SK-N-SH treated with all-trans-retinoic acid at 6 μM for 48 hours (cell line): ENCODE results near the gene CEMIP.

Experiments
- ATAC-seq: fragments of 200-7000 bp; cut with Tn5 transposase; 3 replicates; pipeline ENCODE4 v1.9.1; 2020; ENCODE audit warnings: mild to moderate bottlenecking, moderate library complexity
- ARNTL ChIP-seq: fragments of 450-650 bp; formaldehyde crosslinking; IDR thresholded peaks from 2 replicates; pipeline ENCODE4 v1.5.0; 2020; ENCODE audit warnings: low read depth, mild to moderate bottlenecking, moderate library complexity, borderline replicate concordance
- BACH2 ChIP-seq: fragments of 250-450 bp; sonication (Bioruptor Pico); IDR thresholded peaks from 2 replicates; pipeline ENCODE4 v1.9.0; 2021; ENCODE audit warnings: mild to moderate bottlenecking, borderline replicate concordance
- CREB5 ChIP-seq: fragments of 250-450 bp; sonication (Bioruptor Pico); IDR thresholded peaks from 2 replicates; pipeline ENCODE4 v1.5.1; 2020; ENCODE audit warnings: low read depth, mild to moderate bottlenecking, moderate library complexity
- CSDC2 ChIP-seq: fragments of 250-450 bp; sonication (Bioruptor Pico); IDR thresholded peaks from 2 replicates; pipeline ENCODE4 v1.5.0; 2020; ENCODE audit warnings: mild to moderate bottlenecking, moderate library complexity
- CSRNP3 ChIP-seq: fragments of 250-450 bp; sonication (Bioruptor Pico); IDR thresholded peaks from 2 replicates; pipeline ENCODE4 v1.5.1; 2021; ENCODE audit warnings: mild to moderate bottlenecking, moderate library complexity
- ESRRG ChIP-seq: fragments of 250-450 bp; sonication (Bioruptor Pico); IDR thresholded peaks from 2 replicates; pipeline ENCODE4 v1.6.1; 2021; ENCODE audit warnings: mild to moderate bottlenecking
- GLIS3 ChIP-seq: fragments of 250-450 bp; sonication (Bioruptor Pico); IDR thresholded peaks from 2 replicates; pipeline ENCODE4 v1.5.0; 2020; ENCODE audit warnings: mild to moderate bottlenecking, moderate library complexity
- ISL1 ChIP-seq: fragments of 250-450 bp; sonication (Bioruptor Pico); IDR thresholded peaks from 2 replicates; pipeline ENCODE4 v2.1.2; 2022; ENCODE audit warnings: mild to moderate bottlenecking, moderate library complexity
- OSR1 ChIP-seq: fragments of 250-450 bp; sonication (Bioruptor Pico); IDR thresholded peaks from 2 replicates; pipeline ENCODE4 v1.8.0; 2022; ENCODE audit warnings: moderate library complexity, mild to moderate bottlenecking, inconsistent platforms
- PATZ1 ChIP-seq: fragments of 250-450 bp; sonication (Bioruptor Pico); IDR thresholded peaks from 2 replicates; pipeline ENCODE4 v1.8.0; 2020; ENCODE audit warnings: mild to moderate bottlenecking, moderate library complexity, borderline replicate concordance
- POU6F1 ChIP-seq: fragments of 250-450 bp; sonication (Bioruptor Pico); IDR thresholded peaks from 2 replicates; pipeline ENCODE4 v1.8.0; 2021; ENCODE audit warnings: low read depth, mild to moderate bottlenecking, moderate library complexity, borderline replicate concordance
- PPARA ChIP-seq: fragments of 250-450 bp; sonication (Bioruptor Pico); IDR thresholded peaks from 2 replicates; pipeline ENCODE4 v1.5.0; 2020; ENCODE audit warnings: mild to moderate bottlenecking, borderline replicate concordance
- RARB ChIP-seq: fragments of 250-450 bp; sonication (Bioruptor Pico); IDR thresholded peaks from 2 replicates; pipeline ENCODE4 v1.8.0; 2021; ENCODE audit warnings: mild to moderate bottlenecking, moderate library complexity
- SNAI2 ChIP-seq: fragments of 250-450 bp; sonication (Bioruptor Pico); IDR thresholded peaks from 2 replicates; pipeline ENCODE4 v1.5.0; 2020; ENCODE audit warnings: mild to moderate bottlenecking, moderate library complexity
- TCF4 ChIP-seq: fragments of 250-450 bp; sonication (Bioruptor Pico); IDR thresholded peaks from 2 replicates; pipeline ENCODE4 v1.8.0; 2021; ENCODE audit warnings: mild to moderate bottlenecking, moderate library complexity, borderline replicate concordance
- TOX ChIP-seq: fragments of 250-450 bp; sonication (Bioruptor Pico); IDR thresholded peaks from 2 replicates; pipeline ENCODE4 v1.8.0; 2021; ENCODE audit warnings: mild to moderate bottlenecking, moderate library complexity, borderline replicate concordance
- ZC3H10 ChIP-seq: fragments of 250-450 bp; sonication (Bioruptor Pico); IDR thresholded peaks from 2 replicates; pipeline ENCODE4 v1.5.1; 2021; ENCODE audit warnings: mild to moderate bottlenecking, moderate library complexity
- ZFP3 ChIP-seq: fragments of 250-450 bp; sonication (Bioruptor Pico); IDR thresholded peaks from 2 replicates; pipeline ENCODE4 v1.5.0; 2020; ENCODE audit warnings: mild to moderate bottlenecking, moderate library complexity
- ZFP30 ChIP-seq: fragments of 450-650 bp; formaldehyde crosslinking; IDR thresholded peaks from 2 replicates; pipeline ENCODE4 v1.5.0; 2022; ENCODE audit warnings: mild to moderate bottlenecking, moderate library complexity
- ZNF70 ChIP-seq: fragments of 450-650 bp; formaldehyde crosslinking; IDR thresholded peaks from 2 replicates; pipeline ENCODE4 v1.5.0; 2020; ENCODE audit warnings: mild to moderate bottlenecking, moderate library complexity
- ZNF8 ChIP-seq: fragments of 450-650 bp; formaldehyde crosslinking; IDR thresholded peaks from 2 replicates; pipeline ENCODE4 v1.5.0; 2020; ENCODE audit warnings: mild to moderate bottlenecking, moderate library complexity

Gene CEMIP

GRCh38 chr15:80777137-80777536, 2.0 kb upstream of the CEMIP start:
- TF ChIP-seq ISL1 (CRISPR knock-in tag) (peak; percentile 61), OSR1 (CRISPR knock-in tag) (no peak)
- ATAC-seq: peak; percentile 5; the same call in 2 of the 3 replicates

- ATAC-seq: no peak
- TF ChIP-seq GLIS3 (no peak), SNAI2 (CRISPR knock-in tag) (no peak), CREB5 (CRISPR knock-in tag) (no peak), PATZ1 (CRISPR knock-in tag) (no peak), RARB (no peak), ESRRG (CRISPR knock-in tag) (no peak), TCF4 (CRISPR knock-in tag) (no peak), POU6F1 (CRISPR knock-in tag) (no peak), ZFP30 (CRISPR knock-in tag) (no peak)
These were observed 1.1 kb upstream of the CEMIP start for GRCh38 chr15:80777826-80778620.

DNA sequence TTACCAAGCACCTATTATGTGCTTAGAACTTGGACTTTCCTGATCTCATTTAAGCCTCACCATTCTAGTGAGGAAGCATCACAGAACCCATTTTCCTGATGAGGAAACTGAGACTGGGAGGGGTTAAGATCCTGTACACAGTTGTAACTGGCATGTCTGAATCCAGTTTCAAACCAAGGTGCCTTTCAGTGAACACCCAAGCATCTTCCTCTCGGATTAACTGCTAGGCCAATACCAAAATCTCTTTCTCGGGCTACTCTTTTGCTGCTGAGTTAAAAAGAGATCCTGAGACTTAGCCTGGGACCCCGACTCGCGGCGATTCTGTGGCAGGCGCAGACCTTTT, 578 bp upstream of the CEMIP start:
- no peak for ATAC-seq
- no peak for TF ChIP-seq PATZ1 (CRISPR knock-in tag)
- no peak for TF ChIP-seq GLIS3
- no peak for TF ChIP-seq ZNF8 (CRISPR knock-in tag)
- TF ChIP-seq ZFP30 (CRISPR knock-in tag): no peak
- TF ChIP-seq CSDC2 (CRISPR knock-in tag): no peak
- no peak for TF ChIP-seq ZC3H10
- TF ChIP-seq CSRNP3 (CRISPR knock-in tag): no peak
- TF ChIP-seq SNAI2 (CRISPR knock-in tag): no peak
- no peak for TF ChIP-seq ZNF70 (CRISPR knock-in tag)
- TF ChIP-seq RARB: no peak
- no peak for TF ChIP-seq BACH2 (CRISPR knock-in tag)
- no peak for TF ChIP-seq ZFP3 (CRISPR knock-in tag)
- no peak for TF ChIP-seq PPARA (CRISPR knock-in tag)
- TF ChIP-seq, all 23 proteins: peak for 0

GRCh38 chr15:80779658-80780415, 667 bp downstream of the CEMIP start:
- ATAC-seq: peak; percentile 56
- TF ChIP-seq CSDC2 (CRISPR knock-in tag): no peak
- TF ChIP-seq OSR1 (CRISPR knock-in tag): no peak
- TF ChIP-seq ARNTL (CRISPR knock-in tag): no peak
- TF ChIP-seq ISL1 (CRISPR knock-in tag): no peak
- TF ChIP-seq GLIS3: no peak
- TF ChIP-seq ZC3H10: no peak
- no peak for TF ChIP-seq TOX
- no peak for TF ChIP-seq ZFP3 (CRISPR knock-in tag)
- no peak for TF ChIP-seq POU6F1 (CRISPR knock-in tag)
- TF ChIP-seq ZNF8 (CRISPR knock-in tag): no peak
- TF ChIP-seq PPARA (CRISPR knock-in tag): no peak
